ENCODE measurements around the gene COG3. TPM values are rescaled to one million over a fixed set of nuclear protein-coding genes. Genes with fewer than 3 reads are reported as not detected.

The COG3 gene
- total RNA-seq, 1 donor from 2014 or later = 29.6 TPM

GRCh38 chr13:45506811-45507210 lies 42.1 kb downstream of the COG3 start:
- Mint-ChIP-seq H3K4me1 (ENCODE audit: low read depth) (peaks cover 2% of the 10 kb centered on the region), H3K9me3 (ENCODE audit: low read depth) (no peaks in the 10 kb centered on the region), H3K4me3 (ENCODE audit: low read depth) (no peak overlapping the region), H3K27ac (no peak overlapping the region), H3K27me3 (no peaks in the 10 kb centered on the region), H3K36me3 (ENCODE audit: insufficient read depth) (peaks cover 23% of the 10 kb centered on the region)
- no peak for DNase-seq (ENCODE audit: low spot score, unreplicated experiment)
- TF ChIP-seq, protein P1, sequence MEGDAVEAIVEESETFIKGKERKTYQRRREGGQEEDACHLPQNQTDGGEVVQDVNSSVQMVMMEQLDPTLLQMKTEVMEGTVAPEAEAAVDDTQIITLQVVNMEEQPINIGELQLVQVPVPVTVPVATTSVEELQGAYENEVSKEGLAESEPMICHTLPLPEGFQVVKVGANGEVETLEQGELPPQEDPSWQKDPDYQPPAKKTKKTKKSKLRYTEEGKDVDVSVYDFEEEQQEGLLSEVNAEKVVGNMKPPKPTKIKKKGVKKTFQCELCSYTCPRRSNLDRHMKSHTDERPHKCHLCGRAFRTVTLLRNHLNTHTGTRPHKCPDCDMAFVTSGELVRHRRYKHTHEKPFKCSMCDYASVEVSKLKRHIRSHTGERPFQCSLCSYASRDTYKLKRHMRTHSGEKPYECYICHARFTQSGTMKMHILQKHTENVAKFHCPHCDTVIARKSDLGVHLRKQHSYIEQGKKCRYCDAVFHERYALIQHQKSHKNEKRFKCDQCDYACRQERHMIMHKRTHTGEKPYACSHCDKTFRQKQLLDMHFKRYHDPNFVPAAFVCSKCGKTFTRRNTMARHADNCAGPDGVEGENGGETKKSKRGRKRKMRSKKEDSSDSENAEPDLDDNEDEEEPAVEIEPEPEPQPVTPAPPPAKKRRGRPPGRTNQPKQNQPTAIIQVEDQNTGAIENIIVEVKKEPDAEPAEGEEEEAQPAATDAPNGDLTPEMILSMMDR (IDR thresholded peaks at IDR 0.05; ENCODE audit: unreplicated experiment) = no peak

- no peaks in the 10 kb centered on the region for H3K9me3 Mint-ChIP-seq (ENCODE audit: low read depth)
- H3K4me1 Mint-ChIP-seq (ENCODE audit: low read depth) = peaks cover 2% of the 10 kb centered on the region
- H3K4me3 Mint-ChIP-seq (ENCODE audit: low read depth) = no peak overlapping the region
- H3K27me3 Mint-ChIP-seq = no peaks in the 10 kb centered on the region
- H3K27ac Mint-ChIP-seq = no peak overlapping the region
- peaks cover 22% of the 10 kb centered on the region for H3K36me3 Mint-ChIP-seq (ENCODE audit: insufficient read depth)
- TF ChIP-seq, protein P1 (IDR thresholded peaks at IDR 0.05; ENCODE audit: unreplicated experiment) = no peak
- DNase-seq (ENCODE audit: low spot score, unreplicated experiment) = no peak
Observed at GRCh38 chr13:45508776-45509175, 44.0 kb downstream of the COG3 start.

- TF ChIP-seq, protein P1 (IDR thresholded peaks at IDR 0.05; ENCODE audit: unreplicated experiment) = no peak
- Mint-ChIP-seq H3K4me3 (ENCODE audit: low read depth) (no peak overlapping the region), H3K36me3 (ENCODE audit: insufficient read depth) (peaks cover 18% of the 10 kb centered on the region), H3K27ac (no peak overlapping the region), H3K27me3 (no peaks in the 10 kb centered on the region), H3K9me3 (ENCODE audit: low read depth) (no peaks in the 10 kb centered on the region), H3K4me1 (ENCODE audit: low read depth) (peaks cover 2% of the 10 kb centered on the region)
- no peak for DNase-seq (ENCODE audit: low spot score, unreplicated experiment)
Observed at GRCh38 chr13:45510672-45511071, 45.9 kb downstream of the COG3 start.

- Mint-ChIP-seq H3K27me3 (no peaks in the 10 kb centered on the region), H3K27ac (peak overlapping the region; percentile 10)
- TF ChIP-seq, protein P1 (IDR thresholded peaks at IDR 0.05; ENCODE audit: unreplicated experiment) = peak; percentile 87
Observed at GRCh38 chr13:45511310-45512097, 46.8 kb downstream of the COG3 start.

DNA sequence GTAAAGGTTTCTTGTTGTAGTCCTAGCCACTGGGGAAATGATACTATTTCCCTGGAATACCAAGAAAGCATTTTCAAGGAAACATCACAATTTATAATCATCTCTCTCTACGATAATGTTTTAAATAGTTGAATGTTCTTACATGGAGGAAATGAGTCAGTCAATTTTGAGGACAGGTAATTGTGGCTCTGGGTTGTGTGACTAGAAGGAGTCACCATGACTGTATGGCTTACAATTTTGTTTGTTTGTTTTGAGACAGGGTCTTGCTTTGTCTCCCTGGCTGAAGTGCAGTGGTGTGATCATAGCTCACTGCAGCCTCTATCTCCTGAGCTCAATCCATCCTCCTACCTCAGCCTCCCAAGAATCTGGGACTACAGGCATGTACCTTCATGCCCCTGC lies 47.4 kb downstream of the COG3 start:
- DNase-seq (ENCODE audit: low spot score, unreplicated experiment) = no peak
- peaks cover 18% of the 10 kb centered on the region for H3K36me3 Mint-ChIP-seq (ENCODE audit: insufficient read depth)
- H3K4me3 Mint-ChIP-seq (ENCODE audit: low read depth) = no peak overlapping the region
- H3K4me1 Mint-ChIP-seq (ENCODE audit: low read depth) = peaks cover 2% of the 10 kb centered on the region
- TF ChIP-seq, protein P1 (IDR thresholded peaks at IDR 0.05; ENCODE audit: unreplicated experiment) = no peak
- no peaks in the 10 kb centered on the region for H3K27me3 Mint-ChIP-seq
- no peaks in the 10 kb centered on the region for H3K9me3 Mint-ChIP-seq (ENCODE audit: low read depth)
- H3K27ac Mint-ChIP-seq = peak overlapping the region; percentile 74

More at GRCh38 chr13:45511310-45512097, 46.8 kb downstream of the COG3 start:
- no peaks in the 10 kb centered on the region for H3K9me3 Mint-ChIP-seq (ENCODE audit: low read depth)
- peaks cover 2% of the 10 kb centered on the region for H3K4me1 Mint-ChIP-seq (ENCODE audit: low read depth)
- peaks cover 17% of the 10 kb centered on the region for H3K36me3 Mint-ChIP-seq (ENCODE audit: insufficient read depth)
- no peak for DNase-seq (ENCODE audit: low spot score, unreplicated experiment)
- H3K4me3 Mint-ChIP-seq (ENCODE audit: low read depth) = no peak overlapping the region

Data from progenitor cell of endocrine pancreas (in vitro differentiated cells).